HTERT RPE-1 (cell line): ENCODE results near the gene MICOS13.

Experiments used
- in situ Hi-C: fragments of 300-500 bp; cut with MboI; formaldehyde crosslinking; loops from 4 replicates; pipeline ENCODE4 v1.14.3; 2020; ENCODE audit warnings: low sequenced_read_pairs

The MICOS13 gene

GRCh38 chr19:5669212-5669611 is 11.1 kb downstream of the MICOS13 start:
- in situ Hi-C loops, result no loop called here

GRCh38 chr19:5667751-5668271 is 12.5 kb downstream of the MICOS13 start:
- in situ Hi-C loops, result no loop called here

DNA sequence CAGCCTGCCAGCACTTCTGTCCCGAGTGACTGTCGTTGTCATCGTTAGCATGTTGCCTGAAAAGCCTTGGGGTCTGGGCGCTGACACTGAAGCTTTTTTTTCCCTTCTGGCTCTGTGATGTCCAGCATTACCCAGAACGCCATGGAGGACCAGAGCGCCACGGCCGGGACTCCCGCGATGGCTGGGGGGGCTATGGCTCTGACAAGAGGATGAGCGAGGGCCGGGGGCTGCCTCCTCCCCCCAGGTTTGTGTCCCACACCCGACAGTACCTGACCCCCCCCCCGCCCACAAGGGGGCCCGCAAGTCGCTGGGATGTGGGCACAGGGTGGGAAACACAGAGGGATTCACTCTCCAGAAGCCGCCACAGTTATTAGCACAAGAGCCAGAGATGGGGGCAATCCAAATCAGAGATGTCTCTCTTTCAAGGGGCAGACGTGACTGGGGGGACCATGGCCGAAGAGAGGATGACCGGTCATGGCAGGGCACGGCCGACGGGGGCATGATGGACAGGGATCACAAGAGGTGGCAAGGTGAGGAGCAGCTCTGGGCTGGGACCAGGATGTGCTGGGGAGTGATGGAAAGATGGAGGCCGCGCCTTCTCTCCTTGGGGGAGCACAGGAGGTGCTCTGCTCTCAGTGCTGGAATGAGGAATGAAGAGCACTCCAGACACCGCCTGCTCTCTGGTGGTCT is 13.2 kb downstream of the MICOS13 start:
- in situ Hi-C loops, result no loop called here

- in situ Hi-C loops, result no loop called here
Measured at GRCh38 chr19:5665781-5666513, 14.4 kb downstream of the MICOS13 start.

GRCh38 chr19:5664515-5664914 is 15.8 kb downstream of the MICOS13 start:
- in situ Hi-C loops, result no loop called here

DNA sequence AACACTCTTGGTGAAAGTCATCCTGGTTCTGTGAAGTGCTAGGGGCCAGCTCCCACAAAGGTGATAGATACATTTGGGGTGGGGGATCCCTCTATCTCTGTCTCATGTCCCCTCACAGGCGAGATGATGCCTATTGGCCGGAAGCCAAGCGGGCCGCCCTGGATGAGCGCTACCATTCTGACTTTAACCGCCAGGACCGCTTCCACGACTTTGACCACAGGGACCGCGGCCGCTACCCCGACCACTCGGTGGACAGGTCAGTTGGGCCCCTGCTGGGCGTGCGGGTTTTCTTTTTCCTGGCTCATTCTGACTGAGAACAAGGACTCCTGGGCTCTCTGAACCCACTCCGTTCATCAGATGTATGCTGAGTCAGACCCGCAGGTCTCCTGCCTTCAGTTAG is 16.4 kb downstream of the MICOS13 start:
- in situ Hi-C loops, result no loop called here

GRCh38 chr19:5661483-5661882 is 18.8 kb downstream of the MICOS13 start:
- in situ Hi-C loops, result no loop called here

DNA sequence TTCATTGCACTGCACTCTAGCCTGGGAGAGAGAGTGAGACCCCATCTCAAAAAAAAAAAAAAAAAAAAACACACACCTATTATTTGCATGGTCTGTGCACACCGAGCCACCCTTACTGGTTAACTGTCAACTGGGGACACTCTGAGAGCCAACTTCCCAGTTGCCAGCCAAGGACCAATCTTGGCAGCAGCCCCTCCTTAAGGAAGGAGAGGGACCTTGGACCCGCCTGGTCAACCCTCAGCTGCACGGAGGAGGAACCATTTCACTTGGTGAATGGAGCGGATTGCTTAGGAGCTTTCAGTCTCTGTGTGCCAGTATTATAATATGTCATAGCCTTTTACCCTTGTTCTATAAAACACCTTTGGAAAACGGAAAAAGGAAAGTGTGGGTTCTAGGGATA is 24.9 kb downstream of the MICOS13 start:
- in situ Hi-C loops, result no loop called here

GRCh38 chr19:5654931-5655330 is 25.4 kb downstream of the MICOS13 start:
- in situ Hi-C loops, result no loop called here

DNA sequence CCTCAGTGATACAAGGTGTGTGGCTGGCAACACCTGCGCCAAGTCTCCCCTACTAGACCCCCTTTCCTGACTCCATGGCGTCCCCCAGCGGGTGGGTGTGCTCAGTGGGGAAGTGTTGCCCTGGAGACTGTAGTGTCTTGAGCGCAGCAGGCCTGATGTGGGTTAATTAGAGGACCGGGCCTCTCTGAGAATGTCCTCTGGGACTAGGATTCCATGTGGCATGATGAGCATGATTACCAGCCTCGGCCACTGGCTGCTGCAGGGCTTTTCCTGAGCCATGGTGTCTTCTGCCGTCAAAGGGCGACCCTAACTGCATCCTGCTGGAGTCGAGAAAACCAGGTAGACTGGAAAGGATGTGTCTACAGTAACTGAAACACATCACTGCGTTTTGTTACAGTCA is 28.1 kb downstream of the MICOS13 start:
- in situ Hi-C loops, result no loop called here

GRCh38 chr19:5651361-5651760 is 29.0 kb downstream of the MICOS13 start:
- in situ Hi-C loops, result no loop called here

DNA sequence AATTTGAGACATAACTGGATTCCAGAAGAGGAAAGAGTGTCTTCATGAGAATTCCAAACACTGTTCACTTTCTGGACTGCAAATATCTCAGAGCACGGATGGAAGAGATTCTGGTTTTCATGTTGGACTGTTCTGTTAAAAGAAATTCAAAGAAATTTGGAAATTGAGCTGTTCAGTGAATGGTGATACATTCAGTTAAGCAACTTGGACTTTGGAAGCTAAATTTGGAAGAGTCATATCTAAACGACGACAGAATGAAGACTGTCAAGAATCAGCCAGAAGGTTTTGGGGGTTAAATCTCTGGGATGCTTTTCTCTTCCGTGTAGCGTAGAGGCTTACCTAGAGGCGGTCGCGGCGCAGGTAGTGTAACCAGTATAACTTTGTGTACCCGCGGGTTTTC is 31.9 kb downstream of the MICOS13 start:
- in situ Hi-C loops, result no loop called here

GRCh38 chr19:5646703-5647102 is 33.6 kb downstream of the MICOS13 start:
- in situ Hi-C loops, result no loop called here

DNA sequence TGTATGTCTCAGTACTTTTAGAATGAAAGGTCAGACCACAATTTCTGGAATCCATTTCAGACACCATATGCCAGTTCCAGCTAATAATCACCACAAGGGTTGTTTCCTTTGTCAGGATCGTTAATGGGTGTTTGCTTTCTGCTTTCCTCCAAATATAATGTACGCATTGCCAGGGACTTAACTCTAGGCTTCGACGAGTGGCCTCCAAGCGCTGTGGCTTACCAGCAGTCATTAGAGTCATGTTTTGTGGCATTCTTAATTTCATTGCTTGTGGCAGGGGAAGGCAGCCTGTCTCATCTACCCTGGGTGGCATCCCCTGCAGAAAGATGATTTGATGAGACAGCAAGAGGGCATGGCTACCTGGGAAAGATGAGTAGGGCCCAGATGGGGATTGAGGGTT is 34.9 kb downstream of the MICOS13 start:
- in situ Hi-C loops, result no loop called here

GRCh38 chr19:5644037-5644436 is 36.3 kb downstream of the MICOS13 start:
- in situ Hi-C loops, result no loop called here

- in situ Hi-C loops, result no loop called here
Measured at GRCh38 chr19:5643060-5643459, 37.3 kb downstream of the MICOS13 start.

DNA sequence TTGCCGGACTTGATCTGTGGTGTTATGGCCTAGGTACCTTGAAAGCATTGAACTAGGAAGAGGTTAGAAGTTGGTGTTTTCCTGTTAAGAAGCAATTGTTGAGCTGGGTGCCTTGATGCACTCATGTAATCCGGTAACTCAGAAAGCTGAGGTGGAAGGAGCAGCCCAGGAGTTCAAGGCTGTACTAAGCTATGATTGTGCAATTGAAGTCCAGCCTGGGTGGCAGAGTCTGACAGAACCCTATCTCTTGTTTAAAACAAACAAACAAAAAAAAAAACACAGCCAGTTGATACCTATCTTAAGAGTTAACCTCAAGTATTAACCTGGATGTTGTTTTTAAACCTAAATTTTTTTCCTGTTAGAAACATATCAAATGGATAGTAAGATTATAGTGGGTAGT is 38.1 kb downstream of the MICOS13 start:
- in situ Hi-C loops, result no loop called here

- in situ Hi-C loops, result no loop called here
Measured at GRCh38 chr19:5641171-5641570, 39.1 kb downstream of the MICOS13 start.

- in situ Hi-C loops, result no loop called here
Measured at GRCh38 chr19:5637971-5638370, 42.3 kb downstream of the MICOS13 start.

DNA sequence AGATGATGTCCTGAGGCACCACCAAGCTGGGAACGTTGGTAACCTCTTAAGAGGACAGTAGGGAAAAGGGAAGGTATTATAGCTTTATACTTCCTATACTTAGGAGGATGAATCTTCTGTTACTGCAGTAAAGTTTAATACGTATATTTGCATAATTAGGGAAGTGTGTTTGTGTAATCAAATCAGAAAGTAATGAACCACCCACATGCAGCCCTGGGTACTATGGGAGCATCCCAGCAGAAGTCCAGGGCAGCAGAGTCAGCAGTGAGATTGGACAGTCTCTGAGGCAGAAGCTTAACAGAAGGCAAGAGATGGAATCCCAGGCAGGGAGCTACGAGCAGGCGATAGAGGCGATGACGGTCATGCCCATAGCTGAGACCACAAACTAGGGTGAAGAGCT is 44.9 kb downstream of the MICOS13 start:
- in situ Hi-C loops, result no loop called here

- in situ Hi-C loops, result no loop called here
Measured at GRCh38 chr19:5632657-5633056, 47.7 kb downstream of the MICOS13 start.

GRCh38 chr19:5632241-5632612 is 48.1 kb downstream of the MICOS13 start:
- in situ Hi-C loops, result no loop called here
